HepG2 (cell line): ENCODE results near the gene KIF23. TPM values are rescaled to one million over a fixed set of nuclear protein-coding genes. Genes with fewer than 3 reads are reported as not detected.

Experiments
- CEBPZ ChIP-seq: IDR thresholded peaks from 2 replicates; pipeline ENCODE4 v1.6.1; 2012; ENCODE audit warnings: low read length, improper control_type of control experiment
- FOXJ3 ChIP-seq: sonication (generic); formaldehyde crosslinking; IDR thresholded peaks from 2 replicates; pipeline ENCODE4 v1.4.0; 2020; ENCODE audit warnings: missing genetic modification reagents, mild to moderate bottlenecking, borderline replicate concordance
- FUBP1 ChIP-seq: sonication (generic); formaldehyde crosslinking; IDR thresholded peaks from 2 replicates; pipeline ENCODE4 v1.5.1; 2020; ENCODE audit warnings: missing genetic modification reagents, mild to moderate bottlenecking, borderline replicate concordance
- HCFC1 ChIP-seq: fragments of 150-350 bp; IDR thresholded peaks from 2 replicates; pipeline ENCODE4 v1.6.1; 2014; ENCODE audit warnings: low read depth, low read length
- HES4 ChIP-seq: sonication (generic); formaldehyde crosslinking; IDR thresholded peaks from 2 replicates; pipeline ENCODE4 v1.9.0; 2021; ENCODE audit warnings: mild to moderate bottlenecking, missing genetic modification reagents, borderline replicate concordance
- MAFG ChIP-seq: sonication (generic); formaldehyde crosslinking; IDR thresholded peaks from 2 replicates; pipeline ENCODE4 v1.5.1; 2020; ENCODE audit warnings: mild to moderate bottlenecking, missing genetic modification reagents
- MXD1 ChIP-seq: sonication (generic); formaldehyde crosslinking; IDR thresholded peaks from 2 replicates; pipeline ENCODE4 v1.4.0; 2020; ENCODE audit warnings: mild to moderate bottlenecking, missing genetic modification reagents
- POLR2AphosphoS2 ChIP-seq: IDR thresholded peaks from 2 replicates; pipeline ENCODE4 v1.6.1; 2011; ENCODE audit warnings: low read depth, low read length, improper control_type of control experiment
- SIX4 ChIP-seq: sonication (generic); formaldehyde crosslinking; IDR thresholded peaks from 2 replicates; pipeline ENCODE4 v1.4.0; 2020; ENCODE audit warnings: missing genetic modification reagents
- SP5 ChIP-seq: IDR thresholded peaks from 2 replicates; pipeline ENCODE4 v1.6.1; 2016; ENCODE audit warnings: low read depth, borderline replicate concordance
- THRA ChIP-seq: sonication (generic); formaldehyde crosslinking; IDR thresholded peaks from 2 replicates; pipeline ENCODE4 v1.4.0; 2020; ENCODE audit warnings: missing genetic modification reagents, borderline replicate concordance
- ZNF207 ChIP-seq: fragments of 450-650 bp; IDR thresholded peaks from 2 replicates; pipeline ENCODE4 v1.6.1; 2016; ENCODE audit warnings: antibody characterized with exemption, borderline replicate concordance
- ZNF224 ChIP-seq: sonication (generic); formaldehyde crosslinking; IDR thresholded peaks from 2 replicates; pipeline ENCODE4 v1.5.0; 2020; ENCODE audit warnings: mild to moderate bottlenecking, missing genetic modification reagents
- ZNF335 ChIP-seq: sonication (generic); formaldehyde crosslinking; IDR thresholded peaks from 2 replicates; pipeline ENCODE4 v1.4.0; 2020; ENCODE audit warnings: missing genetic modification reagents
- ZNF703 ChIP-seq: sonication (generic); formaldehyde crosslinking; IDR thresholded peaks from 2 replicates; pipeline ENCODE4 v1.5.1; 2020; ENCODE audit warnings: missing genetic modification reagents, mild to moderate bottlenecking, moderate library complexity, borderline replicate concordance
- ZSCAN20 ChIP-seq: sonication (generic); formaldehyde crosslinking; IDR thresholded peaks from 2 replicates; pipeline ENCODE4 v1.4.0; 2020; ENCODE audit warnings: missing genetic modification reagents, mild to moderate bottlenecking, borderline replicate concordance
- ZSCAN21 ChIP-seq: sonication (generic); formaldehyde crosslinking; IDR thresholded peaks from 2 replicates; pipeline ENCODE4 v1.8.0; 2022; ENCODE audit warnings: mild to moderate bottlenecking, missing genetic modification reagents, moderate library complexity, borderline replicate concordance
- polyA plus RNA-seq, 8 experiments: library from polyadenylated mRNA; depleted of rRNA in 3 of 8; stranded (reverse) in 7 of 8; unstranded in 1 of 8; fragments of >200 nt; fragmentation: Illumina TruSeq in 4 of 8; extraction: Trizol in 4 of 8; gene quantifications; 2 replicates each; pipeline versions ENCODE4 v1.2.1 to v1.2.3, GENCODE V29; 2011 to 2016; ENCODE audit warnings: low read depth in 4 of 8, missing spikeins in 1 of 8, mixed read lengths in 1 of 8; ENCODE audit not compliant: insufficient read depth in 1 of 8
- total RNA-seq, 5 experiments: library from RNA; depleted of rRNA; stranded (reverse); fragments of >200 nt; fragmentation: Illumina TruSeq; extraction: Trizol; gene quantifications; 2 replicates each; pipeline ENCODE4 v1.2.3, GENCODE V29; 2016; ENCODE audit warnings: low read depth in 1 of 5

KIF23 gene
- total and polyA plus RNA-seq, 2 of the 13 experiments (the other 11 are each of a cell fraction or from before 2014, with no cell fraction given) = 11.3 to 38.1 TPM

- no peak for TF ChIP-seq ZNF207
- no peak for TF ChIP-seq SIX4
- peak; percentile 53; the same call in 1 of the 2 replicates for TF ChIP-seq ZSCAN21 (CRISPR knock-in tag)
- TF ChIP-seq ZNF335 = no peak
- no peak for TF ChIP-seq ZNF703 (CRISPR knock-in tag)
- peak; percentile 89 for TF ChIP-seq MXD1 (CRISPR knock-in tag)
- no peak for TF ChIP-seq SP5 (CRISPR knock-in tag)
- no peak for TF ChIP-seq THRA (CRISPR knock-in tag)
- no peak for TF ChIP-seq FUBP1 (CRISPR knock-in tag)
- peak; percentile 45 for TF ChIP-seq HES4 (CRISPR knock-in tag)
- TF ChIP-seq CEBPZ = no peak
- TF ChIP-seq HCFC1 = peak; percentile 32; the same call in 1 of the 2 replicates
- TF ChIP-seq MAFG (CRISPR knock-in tag) = no peak
- TF ChIP-seq POLR2AphosphoS2 = no peak
- TF ChIP-seq ZNF224 (CRISPR knock-in tag) = no peak
- no peak for TF ChIP-seq ZSCAN20 (CRISPR knock-in tag)
- no peak for TF ChIP-seq FOXJ3 (CRISPR knock-in tag)
These were observed at the start of gene KIF23 (continued) for GRCh38 chr15:69413822-69414700.
